ENCODE measurements around the gene RARG. TPM values are rescaled to one million over a fixed set of nuclear protein-coding genes. Genes with fewer than 3 reads are reported as not detected.

The RARG gene
- total RNA-seq, 1 donor from 2014 or later = 56.8 TPM

DNA sequence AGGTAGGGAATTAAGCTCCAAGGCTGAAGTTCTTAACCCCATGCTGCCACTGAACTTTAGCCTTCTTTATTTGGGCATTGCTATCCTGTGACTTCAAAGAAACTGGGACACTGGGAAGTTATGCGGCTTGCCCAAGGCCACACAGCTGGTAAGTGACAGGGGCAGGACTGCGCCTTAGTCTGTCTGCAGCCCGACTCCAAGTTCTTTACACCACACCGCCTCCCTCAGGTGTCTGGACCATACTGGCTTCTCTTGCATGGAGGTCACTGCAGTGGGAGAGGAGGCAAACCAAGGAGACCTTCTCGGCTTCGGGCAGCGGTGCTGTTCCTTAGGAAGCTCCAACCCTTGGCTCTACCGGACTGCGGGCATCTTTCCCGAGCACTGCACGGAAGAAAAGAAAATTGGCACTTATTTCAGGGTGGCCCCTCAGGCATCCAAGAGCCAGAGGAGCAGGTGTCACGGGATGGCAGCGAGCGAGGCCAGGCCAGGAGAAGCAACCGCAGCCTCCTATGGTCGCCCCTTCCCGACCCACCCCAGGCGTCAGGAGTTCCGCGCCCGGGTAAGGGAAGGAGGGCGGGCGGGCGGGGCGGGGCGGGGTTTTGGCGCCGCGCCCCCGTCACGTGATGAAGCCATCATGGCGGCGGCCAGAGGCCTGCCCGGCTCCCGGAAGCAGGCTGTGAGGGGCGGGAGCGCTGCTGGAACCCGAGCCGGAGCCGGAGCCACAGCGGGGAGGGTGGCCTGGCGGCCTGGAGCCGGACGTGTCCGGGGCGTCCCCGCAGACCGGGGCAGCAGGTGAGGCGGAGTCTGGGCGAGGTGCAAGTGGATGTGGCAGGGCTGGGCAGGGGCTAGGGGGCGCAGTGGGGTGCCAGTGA, 19.7 kb upstream of the RARG start:
- intact Hi-C loops (cut with micrococcal nuclease) = loop anchor here (1.0 to 2.0 kb wide), 11 partner anchors 17 to 245 kb away; partner anchors contain the start of genes CSAD, EIF4B, ESPL1 and MYG1

DNA sequence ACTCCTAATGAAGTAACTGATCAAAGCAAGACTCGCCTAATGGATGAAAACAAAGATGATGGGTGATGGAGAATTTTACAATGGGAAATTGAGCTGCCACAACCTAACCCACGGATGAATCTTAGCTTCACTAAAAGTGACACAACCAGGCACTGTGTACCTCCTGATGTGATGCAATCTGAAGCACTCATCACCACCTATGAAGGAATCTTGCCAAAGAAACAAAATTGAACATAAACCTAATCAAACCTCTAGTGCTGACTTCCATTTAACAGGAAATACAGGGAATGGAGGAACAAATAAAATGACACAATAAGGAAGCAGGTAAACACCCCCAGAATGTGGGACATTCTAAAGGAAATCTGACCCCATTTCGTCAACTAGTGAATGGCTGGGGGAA, 13.3 kb upstream of the RARG start:
- intact Hi-C loops (cut with micrococcal nuclease) = no loop called here

DNA sequence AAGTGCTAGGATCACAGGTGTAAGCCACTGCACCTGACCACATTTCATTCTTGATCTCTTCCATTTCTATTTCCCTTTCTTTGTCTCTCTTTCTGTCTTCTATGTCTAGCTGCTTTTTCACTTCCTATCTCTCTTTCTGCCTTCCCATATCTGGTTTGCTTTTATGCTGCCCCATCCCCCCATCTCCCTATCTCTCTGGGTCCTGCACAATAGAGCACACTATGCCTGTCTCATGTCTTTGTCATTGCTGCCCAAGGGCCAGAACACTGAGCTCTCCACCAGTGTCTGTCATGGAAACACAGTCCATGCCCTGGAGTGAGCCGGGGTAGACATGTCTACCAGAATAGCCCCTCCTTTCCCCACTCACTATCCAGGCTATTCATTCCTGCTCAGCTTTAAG, 12.3 kb upstream of the RARG start:
- intact Hi-C loops (cut with micrococcal nuclease) = no loop called here

DNA sequence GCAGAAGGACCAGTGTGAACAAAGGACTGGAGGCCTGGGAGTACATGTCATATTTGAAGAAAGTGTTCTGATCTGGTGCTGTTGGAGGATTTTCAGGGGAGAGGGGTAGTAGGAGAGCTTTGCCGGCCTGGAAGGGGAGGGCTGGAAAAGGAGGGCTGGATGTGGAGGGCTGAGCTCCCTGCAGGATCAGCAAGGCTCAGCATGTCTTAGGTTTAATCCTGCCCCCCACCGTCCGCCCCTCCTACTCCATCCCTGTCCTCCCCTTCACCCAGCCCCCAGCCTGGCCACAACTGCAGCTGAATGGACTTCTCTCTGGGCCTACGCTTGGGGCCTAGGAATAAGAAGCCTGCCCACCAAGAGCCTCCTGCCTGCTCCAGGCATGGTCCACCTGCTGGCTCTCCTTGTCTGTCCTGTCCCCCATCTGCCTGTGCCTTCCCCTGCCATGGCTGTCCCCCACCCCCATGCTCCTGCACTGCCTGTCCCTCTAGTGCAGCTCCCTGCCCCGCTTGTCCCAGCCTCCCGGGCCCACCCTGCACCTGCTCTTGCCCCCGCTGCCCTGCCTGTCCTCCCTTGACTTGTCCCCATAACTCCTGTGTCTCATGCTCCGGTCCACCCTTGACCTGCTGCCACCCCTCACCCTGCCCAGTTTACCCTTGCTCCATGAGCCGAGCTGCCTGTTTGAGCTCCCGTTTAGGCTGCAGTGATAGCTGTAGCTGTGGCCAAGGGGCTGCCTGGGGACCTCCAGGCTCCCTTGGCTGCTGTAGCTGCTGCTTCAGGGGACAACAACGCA, 9.8 kb upstream of the RARG start:
- intact Hi-C loops (cut with micrococcal nuclease) = no loop called here

DNA sequence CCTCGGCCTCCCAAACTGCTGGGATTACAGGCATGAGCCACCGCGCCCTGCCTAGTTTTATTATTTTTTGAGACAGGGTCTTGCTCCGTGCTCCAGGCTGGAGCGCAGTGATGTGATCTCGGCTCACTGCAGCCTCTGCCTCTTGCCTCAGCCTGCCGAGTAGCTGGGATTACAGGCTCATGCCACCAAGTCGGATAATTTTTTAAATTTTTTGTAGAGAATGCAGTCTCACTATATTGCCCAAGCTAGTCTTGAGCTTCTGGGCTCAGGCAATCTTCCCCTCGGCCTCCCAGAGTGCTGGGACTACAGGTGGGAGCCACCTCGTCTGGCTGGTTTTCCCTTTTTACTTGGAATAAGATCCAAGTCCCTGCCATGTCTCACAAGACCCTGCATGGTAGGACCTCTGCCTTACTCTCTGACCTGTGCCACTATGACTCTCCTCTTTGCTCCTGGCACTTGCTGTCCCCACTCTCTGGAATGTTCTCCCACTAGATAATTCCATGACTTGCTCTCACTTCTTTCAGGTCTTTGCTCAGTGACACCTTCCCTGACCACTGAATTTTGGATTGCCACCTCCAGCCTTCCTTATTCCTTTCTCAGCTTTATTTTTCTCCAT, 7.7 kb upstream of the RARG start:
- intact Hi-C loops (cut with micrococcal nuclease) = no loop called here

DNA sequence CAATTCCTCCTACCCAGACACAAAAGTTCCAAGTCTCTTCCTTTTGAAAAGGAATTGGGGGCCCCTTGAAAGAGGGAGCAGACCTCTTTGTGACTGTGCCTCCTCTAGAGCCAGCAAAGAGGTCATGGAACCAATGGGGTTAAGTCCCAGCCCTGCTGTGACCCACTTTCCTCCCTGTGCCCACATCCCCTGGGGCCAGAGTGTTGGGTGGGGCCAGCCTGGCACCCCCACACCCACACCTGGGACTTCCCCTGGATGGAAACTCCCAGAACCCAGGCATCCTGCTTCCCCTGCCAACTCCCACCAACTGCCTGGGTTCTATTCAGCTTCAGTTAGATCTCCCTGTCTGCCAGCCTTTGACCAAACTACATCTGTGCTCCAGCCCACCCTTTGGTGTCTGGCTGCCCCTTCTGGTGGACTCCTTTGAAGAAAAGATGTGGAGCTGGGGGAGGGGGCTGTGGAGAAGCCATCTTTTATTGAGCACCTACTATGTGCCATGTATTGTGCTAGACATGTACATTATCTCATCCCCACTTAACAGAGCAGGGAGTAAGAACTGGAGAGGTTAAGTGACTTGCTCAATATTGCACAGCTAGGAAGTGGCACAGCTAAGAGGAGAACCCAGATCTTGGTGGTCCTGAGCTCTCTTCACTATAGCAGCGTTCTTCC, 4.6 kb upstream of the RARG start:
- intact Hi-C loops (cut with micrococcal nuclease) = no loop called here

DNA sequence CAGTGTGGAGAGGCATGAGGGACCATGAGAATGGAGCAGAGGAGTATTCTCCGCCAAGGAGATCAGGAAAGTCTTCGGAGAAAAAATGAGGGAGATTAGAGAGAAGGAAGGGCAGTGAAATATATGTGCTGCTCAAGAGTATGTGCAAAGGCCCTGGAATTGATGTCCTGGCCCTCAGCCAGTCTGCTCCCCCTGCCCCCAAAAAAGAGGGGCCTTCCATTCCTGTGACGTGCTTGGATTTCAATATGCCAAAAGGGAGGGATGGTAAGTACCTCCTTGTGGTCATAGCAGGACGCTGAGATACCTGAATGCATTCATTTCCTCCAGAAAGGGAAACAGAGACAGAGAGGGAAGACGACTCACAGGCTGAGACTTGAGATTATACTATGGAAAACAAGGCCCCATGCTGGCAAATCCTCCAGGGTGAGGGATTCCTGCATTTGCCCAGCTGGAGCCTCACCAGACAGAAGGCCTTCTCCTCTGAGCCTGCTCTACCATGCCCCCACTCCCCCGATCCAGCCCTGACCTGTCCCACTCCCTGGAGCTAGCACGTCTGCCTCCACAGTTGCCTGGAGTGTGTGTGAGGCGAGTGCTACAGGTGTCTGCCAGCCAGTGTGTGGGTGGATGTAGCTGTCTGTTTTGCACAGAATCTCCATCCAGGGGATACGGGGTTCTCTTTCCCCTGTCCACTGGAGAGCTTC, 3.9 kb upstream of the RARG start:
- intact Hi-C loops (cut with micrococcal nuclease) = no loop called here

DNA sequence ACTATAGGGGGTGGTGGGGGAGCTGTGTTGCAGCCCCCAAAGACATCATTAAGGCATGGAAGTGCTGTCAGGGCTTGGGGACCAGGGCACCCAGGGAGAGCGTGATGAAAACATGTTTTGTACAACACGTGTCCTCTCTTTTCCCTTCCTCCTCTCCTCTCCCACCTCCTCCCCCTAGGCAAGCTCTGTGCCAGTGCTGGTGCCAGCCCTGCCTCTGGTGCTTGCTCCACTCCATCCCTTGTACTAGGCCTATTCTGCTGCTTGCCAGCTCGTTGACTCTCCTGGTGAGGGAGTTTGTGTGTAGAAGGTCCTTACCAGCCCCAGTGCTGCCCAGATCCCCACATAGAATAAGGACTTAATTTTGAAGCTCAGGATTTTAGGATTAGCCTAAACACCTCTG, 3.2 kb upstream of the RARG start:
- intact Hi-C loops (cut with micrococcal nuclease) = no loop called here

DNA sequence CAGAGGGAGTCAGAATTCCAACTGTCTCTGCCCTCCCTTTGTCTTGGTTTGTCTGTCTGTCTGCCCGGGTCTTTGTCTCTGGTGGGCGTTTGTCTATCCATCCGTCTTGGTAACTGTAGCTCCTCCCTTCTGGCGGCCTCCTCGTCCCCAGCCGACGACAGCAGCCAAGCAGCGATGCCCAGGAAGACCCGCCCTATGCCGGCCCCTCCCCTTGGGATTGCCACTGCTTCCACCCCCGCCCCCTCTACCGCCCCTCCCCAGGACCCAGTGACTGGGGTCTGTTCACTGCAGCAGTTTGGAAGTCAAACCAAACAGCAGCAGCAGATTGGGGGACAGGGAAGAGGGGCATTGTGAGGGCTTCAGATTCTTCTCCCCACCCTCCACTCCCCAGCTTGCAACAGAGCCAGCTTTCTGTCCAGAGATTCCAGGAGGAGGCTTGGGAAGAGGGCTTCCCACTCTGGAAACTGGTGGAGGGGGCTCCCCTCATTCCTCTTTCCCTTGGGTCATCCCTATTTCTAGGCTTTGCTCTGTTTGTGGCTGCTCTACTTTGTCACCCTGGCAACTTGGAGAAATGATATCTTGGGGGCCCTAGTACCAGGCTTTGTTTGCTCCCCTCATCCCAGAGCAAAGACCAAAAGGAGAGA, 2.4 kb upstream of the RARG start:
- intact Hi-C loops (cut with micrococcal nuclease) = no loop called here

DNA sequence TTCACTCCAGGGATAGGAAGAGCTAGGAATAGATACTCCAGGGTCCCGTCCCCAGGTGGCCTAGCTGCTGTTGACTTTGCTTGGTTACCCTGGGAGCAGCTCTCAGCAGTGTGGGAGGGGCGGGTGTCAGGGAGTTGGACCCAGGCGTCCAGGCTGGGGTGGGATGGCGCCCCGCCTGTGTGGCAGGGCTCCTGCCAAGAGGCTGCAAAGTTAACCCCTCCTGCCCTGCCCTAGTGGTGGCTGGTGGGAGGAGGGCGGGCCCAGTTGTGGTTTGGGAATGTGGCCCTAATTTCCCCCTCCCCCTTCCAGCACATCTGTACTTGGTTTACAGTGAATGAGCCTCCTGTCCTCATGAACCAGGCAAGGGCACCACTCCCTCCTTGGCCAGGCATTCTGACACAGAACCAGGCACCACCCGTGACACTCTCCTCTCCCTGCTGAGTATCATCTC, 1.7 kb upstream of the RARG start:
- intact Hi-C loops (cut with micrococcal nuclease) = no loop called here

DNA sequence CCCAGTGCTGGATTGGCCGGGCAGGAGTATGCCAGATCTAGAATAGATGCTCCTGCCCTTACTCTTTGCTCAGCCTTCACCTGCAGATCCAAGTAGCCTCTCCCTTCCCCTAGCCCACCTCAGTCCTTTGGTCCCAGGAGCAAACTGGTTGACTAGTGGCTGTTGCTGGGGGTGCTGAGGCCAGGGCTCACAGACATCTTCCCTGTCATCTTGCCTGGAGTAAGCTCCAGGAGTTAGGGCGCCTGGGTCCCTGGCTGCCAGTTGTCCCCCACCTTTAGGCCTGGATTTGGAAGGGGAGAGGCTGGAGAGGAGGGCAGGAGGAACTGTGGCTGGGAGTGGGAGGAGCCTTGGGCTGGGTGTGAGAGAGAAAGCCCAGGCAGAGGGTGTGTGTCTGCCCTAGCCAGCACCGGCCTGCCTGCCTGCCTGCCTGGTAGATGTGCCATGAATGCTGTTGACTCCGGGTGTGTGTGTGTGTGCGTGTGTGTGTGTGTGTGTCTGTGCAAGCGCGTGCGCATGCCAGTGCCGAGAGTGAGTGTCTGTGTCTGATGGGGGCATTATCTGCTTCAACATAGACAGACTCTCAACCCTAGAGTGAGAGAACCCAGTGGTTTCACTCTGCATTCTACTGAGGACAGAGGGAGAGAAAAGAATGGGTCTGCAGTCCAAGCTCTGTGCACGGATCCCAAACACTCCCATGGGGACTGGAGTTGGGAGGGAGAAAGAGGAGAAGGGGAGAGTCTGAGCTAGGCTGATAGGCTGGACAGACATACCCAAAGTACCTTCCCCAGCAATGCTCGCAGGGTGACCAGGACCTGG, 845 bp upstream of the RARG start:
- intact Hi-C loops (cut with micrococcal nuclease) = loop anchor here (1.0 kb wide), 2 partner anchors 13 to 18 kb away; no protein-coding TSS in a partner anchor

DNA sequence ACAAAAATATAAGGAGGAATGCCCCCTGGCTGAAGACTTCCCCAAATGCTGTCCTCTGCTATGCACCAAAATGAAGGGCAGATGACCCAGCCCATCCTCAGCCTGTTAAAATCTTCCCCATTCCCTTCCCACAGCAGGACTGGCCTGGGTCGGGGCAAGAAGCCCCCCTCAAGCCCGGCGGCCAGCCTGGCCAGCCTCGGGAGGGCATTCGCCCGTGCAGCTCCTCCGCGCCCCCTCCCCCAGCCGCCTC, 413 bp downstream of the RARG start:
- intact Hi-C loops (cut with micrococcal nuclease) = no loop called here

DNA sequence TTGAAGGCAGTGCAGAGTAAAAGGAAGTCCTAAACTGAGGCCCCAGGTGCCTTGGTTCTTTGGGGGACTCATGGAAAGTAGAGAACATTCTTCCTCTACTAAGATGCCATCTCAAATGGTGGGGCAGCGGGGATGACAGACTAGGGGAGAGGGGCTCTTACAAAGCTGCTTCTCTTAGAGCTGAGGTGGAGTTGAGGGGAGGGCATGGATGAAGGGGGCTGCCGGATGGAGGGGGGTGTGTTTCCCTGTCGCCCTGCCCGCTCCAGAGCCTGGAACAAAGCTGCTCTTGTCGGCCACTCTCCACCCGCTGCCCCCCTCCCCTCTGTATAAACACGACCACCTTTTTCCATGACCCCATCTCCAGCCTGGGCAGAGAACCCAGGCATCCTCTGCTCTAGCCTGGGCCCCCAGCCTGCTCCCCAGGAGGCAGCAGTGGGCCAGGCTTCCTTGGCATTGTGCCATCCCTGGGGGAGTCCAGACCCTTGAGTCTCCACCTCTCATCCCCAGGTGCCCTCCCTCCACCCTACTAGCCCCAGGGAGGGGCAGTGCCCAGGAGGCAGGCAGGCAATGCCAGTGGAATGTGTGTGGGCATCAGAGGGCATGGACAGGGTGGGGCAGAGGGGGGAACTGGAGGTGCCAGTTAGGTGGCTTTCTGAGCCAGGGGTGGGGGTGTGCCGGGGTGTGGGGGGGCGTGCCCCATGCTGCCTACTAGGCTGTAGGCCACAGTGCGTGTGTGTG, 1.7 kb downstream of the RARG start:
- intact Hi-C loops (cut with micrococcal nuclease) = no loop called here

DNA sequence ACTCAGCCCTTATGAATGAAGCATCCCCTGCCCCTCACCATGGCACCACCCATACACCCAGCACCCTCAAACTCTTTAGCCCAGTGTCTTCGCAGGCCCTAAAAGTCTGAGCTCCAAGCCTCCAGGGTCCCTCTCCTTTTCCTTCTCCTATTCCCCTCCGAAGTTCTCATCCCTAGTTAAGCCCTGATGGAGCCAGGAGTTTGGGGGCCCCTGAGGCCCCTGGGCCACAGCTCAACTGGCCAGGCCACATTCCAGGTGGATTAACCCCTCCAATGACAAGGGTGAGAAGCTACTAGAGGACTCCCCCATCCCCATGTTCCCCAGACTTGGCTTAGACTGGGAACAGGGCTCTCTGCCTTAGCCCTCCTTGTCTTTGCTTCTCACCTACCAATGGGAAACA, 2.6 kb downstream of the RARG start:
- intact Hi-C loops (cut with micrococcal nuclease) = no loop called here

DNA sequence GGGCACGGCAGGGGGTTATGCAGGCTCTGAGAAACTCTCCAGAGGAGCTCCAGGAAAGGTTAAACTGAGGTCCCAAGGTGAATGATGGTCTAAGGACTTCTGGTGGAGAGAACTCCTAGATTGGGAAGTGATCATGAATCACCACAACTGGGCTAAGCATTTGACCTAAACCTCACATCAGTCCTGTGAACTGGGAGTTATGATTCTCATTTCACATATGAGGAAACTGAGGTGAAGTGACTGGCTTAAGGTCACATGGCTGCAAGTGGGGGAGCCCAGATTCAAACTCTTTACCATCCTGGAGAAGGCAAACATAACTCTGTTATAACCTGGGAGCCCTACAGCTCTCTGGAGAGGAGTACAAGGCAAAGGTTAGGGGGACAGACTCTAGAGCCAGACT, 4.2 kb downstream of the RARG start:
- intact Hi-C loops (cut with micrococcal nuclease) = no loop called here

DNA sequence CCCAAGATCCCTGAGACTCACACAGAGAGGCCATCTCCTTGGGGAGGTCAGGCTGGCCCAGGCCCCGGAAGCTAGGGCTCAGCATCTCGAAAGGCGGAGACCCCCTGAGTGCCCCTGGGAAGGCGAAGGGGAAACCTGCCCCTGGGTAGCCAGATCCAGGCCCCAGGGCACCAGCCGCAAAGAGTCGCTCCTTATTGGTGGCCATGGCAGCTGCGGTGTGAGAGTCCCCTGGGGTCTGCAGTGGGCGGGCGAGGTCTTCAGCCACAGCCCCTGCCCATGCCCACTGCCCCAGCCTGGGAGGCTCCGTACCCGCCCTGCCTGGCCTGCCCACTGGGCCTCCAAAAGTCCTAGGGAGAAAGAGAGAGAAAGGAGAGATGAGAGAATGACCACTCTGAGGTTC, 4.7 kb downstream of the RARG start:
- intact Hi-C loops (cut with micrococcal nuclease) = no loop called here

DNA sequence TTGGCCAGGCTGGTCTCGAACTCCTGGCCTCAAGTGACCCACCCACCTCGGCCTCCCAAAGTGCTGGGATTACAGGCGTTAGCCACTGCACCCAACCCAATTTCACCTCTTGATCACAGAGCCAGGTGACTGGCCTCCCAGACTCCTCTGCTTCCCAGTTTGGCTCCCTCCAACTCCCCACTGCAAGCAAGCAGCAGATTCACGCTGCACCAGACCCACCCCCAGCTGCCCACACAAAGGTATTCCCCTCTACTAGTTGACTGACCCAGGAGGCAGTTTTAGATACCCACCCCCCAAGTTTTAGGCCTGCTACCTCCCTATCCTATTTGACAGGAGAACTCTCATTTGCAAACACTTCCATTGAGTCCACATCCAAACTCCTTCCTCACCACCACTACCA, 5.2 kb downstream of the RARG start:
- intact Hi-C loops (cut with micrococcal nuclease) = no loop called here

DNA sequence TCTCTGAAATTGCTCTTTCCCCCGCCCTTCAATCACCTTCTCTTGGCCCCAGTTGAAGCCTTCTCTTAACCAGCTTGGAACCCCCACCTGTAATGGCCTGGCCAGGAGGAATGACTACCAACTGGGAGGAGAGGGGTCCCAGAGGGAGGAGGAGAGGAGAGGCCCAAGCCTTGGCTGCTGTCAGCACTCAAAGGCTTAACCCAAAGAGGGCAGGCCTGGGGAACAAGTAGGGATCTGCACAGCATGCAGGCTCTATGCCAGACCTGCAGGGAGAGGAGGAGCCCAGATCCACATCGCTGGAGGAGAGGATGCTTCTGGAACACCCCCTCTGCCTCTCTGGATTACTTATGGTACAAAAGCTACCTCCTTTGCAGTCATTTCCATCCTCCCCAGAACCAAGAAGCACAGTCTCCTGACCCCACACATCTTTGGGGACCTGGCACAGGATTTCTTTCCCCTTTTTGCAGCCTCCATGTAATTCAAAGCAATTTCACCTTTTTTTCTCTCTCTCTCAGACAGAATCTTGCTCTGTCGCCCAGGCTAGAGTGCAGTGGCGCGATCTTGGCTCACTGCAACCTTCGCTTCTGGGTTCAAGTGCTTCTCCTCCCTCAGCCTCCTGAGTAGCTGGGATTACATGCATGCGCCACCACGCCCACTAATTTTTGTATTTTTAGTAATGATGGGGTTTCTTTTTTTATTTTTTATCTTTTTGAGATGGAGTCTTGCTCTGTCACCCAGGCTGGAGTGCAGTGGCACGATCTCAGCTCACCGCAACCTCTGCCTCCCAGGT, 6.2 kb downstream of the RARG start:
- intact Hi-C loops (cut with micrococcal nuclease) = no loop called here
